Measurements from ENCODE around the gene LSM14A. TPM values are rescaled to one million over a fixed set of nuclear protein-coding genes. Genes with fewer than 3 reads are reported as not detected.
A peak's percentile ranks its signal among the peaks of the same experiment; 100 is the strongest.

The LSM14A gene
- total RNA-seq, result 92.8 TPM
- long read RNA-seq, transcript LSM14A-201 (11 exons, 3,424 nt), result minor isoform, 53 of 174 reads
- long read RNA-seq, transcript LSM14A-203 (10 exons, 3,596 nt), result major isoform, 89 of 174 reads
- long read RNA-seq, partial matches to known transcripts, result 8 of 174 reads
- long read RNA-seq, other reads (novel, unspliced or antisense), result 24 of 174 reads

DNA sequence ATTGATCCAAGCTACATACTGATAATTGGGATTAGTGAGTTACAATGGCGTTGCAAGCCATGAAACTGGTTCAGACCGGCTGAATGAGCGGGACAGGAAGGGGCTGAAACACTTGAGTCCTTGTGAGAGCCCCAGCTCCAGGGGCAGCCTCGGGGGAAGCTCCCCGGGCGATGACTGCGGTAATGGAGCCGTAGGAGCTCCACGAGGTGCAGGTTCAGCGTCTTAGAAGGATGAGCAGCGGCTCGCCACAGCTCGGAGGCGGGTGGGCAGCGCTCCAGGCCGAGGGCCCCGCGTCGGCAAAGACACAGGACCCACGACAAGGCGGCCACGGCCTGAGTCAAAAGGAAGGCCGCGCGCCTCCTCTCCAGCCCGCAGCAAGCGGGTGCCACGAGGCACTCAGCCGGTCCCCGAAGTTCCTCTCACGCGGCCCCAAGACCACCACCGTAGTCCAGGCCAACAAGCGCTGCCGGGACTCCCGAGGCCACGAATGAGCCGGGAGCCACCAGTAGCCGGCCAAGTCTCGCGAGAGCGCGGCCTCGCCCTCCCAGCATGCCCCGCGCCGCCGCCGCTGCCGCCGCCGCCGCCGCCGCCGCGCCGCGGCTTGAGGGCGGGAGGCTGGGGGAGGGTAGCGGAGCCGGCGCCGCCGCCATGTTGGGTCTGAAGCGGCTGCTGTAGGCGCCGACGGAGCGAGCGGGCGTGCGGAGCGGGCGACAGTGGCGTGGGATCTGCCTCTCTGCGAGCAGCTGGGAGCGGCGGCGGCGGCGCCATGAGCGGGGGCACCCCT is at the start of gene LSM14A:
Gene LSM14A (plus strand): TSS at position 628 of the 784 bp plus-strand sequence. CDS start 139 bp downstream, at position 767.
- intact Hi-C loops (cut with DNase I), result no loop called here
- peak within 1 kb of the TSS; percentile 98 for H3K27ac ChIP-seq
- H3K27me3 ChIP-seq, result no peaks in the 10 kb centered on the region
- peak; percentile 96 for DNase-seq
- TF ChIP-seq, protein P1, sequence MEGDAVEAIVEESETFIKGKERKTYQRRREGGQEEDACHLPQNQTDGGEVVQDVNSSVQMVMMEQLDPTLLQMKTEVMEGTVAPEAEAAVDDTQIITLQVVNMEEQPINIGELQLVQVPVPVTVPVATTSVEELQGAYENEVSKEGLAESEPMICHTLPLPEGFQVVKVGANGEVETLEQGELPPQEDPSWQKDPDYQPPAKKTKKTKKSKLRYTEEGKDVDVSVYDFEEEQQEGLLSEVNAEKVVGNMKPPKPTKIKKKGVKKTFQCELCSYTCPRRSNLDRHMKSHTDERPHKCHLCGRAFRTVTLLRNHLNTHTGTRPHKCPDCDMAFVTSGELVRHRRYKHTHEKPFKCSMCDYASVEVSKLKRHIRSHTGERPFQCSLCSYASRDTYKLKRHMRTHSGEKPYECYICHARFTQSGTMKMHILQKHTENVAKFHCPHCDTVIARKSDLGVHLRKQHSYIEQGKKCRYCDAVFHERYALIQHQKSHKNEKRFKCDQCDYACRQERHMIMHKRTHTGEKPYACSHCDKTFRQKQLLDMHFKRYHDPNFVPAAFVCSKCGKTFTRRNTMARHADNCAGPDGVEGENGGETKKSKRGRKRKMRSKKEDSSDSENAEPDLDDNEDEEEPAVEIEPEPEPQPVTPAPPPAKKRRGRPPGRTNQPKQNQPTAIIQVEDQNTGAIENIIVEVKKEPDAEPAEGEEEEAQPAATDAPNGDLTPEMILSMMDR (IDR thresholded peaks at IDR 0.05), result no peak
- peak within 1 kb of the TSS; percentile 84 for H3K4me3 ChIP-seq
- peaks cover 41% of the 10 kb centered on the region for H3K4me1 ChIP-seq
- H3K36me3 ChIP-seq, result no peaks in the 10 kb centered on the region
- ATAC-seq, result peak; percentile 96
- no peaks in the 10 kb centered on the region for H3K9me3 ChIP-seq

DNA sequence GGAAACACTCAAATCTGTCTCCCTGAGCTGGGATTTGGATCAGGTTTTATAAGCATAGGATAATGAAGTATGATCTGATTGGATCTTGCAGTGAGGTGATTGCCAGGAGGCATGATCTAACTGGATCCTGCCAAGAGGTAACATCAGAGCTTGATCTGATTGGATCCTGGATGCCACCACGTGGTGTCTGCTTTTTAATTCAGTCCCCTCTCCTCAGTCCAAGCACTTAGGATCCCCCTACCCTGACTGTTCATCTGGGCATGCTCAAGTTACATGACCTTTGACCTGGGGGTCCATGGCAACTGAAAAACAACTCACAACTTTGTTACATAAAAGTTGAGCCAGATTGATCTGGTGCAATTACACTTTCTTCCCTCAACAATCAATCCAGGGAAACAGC is 47.5 kb upstream of the LSM14A start:
- H3K9me3 ChIP-seq, result no peaks in the 10 kb centered on the region
- H3K4me1 ChIP-seq, result no peaks in the 10 kb centered on the region
- H3K27me3 ChIP-seq, result no peaks in the 10 kb centered on the region
- H3K27ac ChIP-seq, result no peak overlapping the region
- H3K36me3 ChIP-seq, result no peaks in the 10 kb centered on the region
- DNase-seq (no peak), ATAC-seq (no peak)
- TF ChIP-seq, protein P1 (IDR thresholded peaks at IDR 0.05), result no peak
- intact Hi-C loops (cut with DNase I), result no loop called here
- H3K4me3 ChIP-seq, result no peak overlapping the region

DNA sequence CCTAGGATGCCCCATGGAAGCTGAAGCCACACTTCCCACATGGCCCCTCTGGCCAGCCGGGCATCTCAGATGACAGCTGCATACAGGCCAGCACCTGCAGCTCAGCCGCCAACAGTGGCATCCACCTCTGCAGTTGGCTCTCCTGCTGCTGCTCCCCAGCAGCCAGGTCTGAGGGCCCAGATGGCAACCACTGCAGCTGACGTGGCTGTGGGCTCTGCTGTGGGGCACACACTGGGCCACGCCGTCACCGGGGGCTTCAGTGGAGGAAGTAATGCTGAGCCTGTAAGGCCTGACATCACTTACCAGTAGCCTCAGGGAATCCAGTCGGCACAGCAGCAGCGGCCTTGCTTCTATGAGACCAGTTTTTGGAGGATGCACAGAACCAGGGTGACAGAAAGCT is 45.3 kb upstream of the LSM14A start:
- no peaks in the 10 kb centered on the region for H3K36me3 ChIP-seq
- no peak for ATAC-seq
- intact Hi-C loops (cut with DNase I), result no loop called here
- H3K9me3 ChIP-seq, result no peaks in the 10 kb centered on the region
- H3K4me1 ChIP-seq, result no peaks in the 10 kb centered on the region
- TF ChIP-seq, protein P1 (IDR thresholded peaks at IDR 0.05), result no peak
- H3K4me3 ChIP-seq, result no peak overlapping the region
- no peaks in the 10 kb centered on the region for H3K27me3 ChIP-seq
- no peak for DNase-seq
- no peak overlapping the region for H3K27ac ChIP-seq

DNA sequence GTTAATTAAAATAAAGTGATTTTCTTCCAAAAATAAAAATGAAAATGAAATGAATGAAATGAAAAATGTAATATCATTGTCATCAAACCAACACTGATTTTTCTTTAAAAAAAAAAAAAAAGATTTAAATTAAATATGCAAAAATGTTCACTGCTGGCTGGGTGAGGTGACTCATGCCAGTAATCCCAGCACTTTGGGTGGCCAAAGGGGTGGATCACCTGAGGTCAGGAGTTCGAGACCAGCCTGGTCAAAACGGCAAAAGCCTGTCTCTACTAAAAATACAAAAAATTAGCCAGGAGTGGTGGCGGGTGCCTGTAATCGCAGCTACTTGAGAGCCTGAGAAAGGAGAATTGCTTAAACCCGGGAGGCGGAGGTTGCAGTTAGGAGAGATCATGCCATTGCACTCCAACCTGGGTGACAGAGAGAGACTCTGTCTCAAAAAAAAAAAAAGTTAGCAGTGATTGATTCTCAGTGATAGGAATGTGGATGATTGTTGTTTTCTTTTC is 44.6 kb upstream of the LSM14A start:
- intact Hi-C loops (cut with DNase I), result no loop called here
- H3K36me3 ChIP-seq, result no peaks in the 10 kb centered on the region
- ATAC-seq (no peak), DNase-seq (no peak)
- TF ChIP-seq, protein P1 (IDR thresholded peaks at IDR 0.05), result no peak
- H3K9me3 ChIP-seq, result no peaks in the 10 kb centered on the region
- H3K27me3 ChIP-seq, result no peaks in the 10 kb centered on the region
- no peaks in the 10 kb centered on the region for H3K4me1 ChIP-seq
- H3K4me3 ChIP-seq, result no peak overlapping the region
- H3K27ac ChIP-seq, result no peak overlapping the region

DNA sequence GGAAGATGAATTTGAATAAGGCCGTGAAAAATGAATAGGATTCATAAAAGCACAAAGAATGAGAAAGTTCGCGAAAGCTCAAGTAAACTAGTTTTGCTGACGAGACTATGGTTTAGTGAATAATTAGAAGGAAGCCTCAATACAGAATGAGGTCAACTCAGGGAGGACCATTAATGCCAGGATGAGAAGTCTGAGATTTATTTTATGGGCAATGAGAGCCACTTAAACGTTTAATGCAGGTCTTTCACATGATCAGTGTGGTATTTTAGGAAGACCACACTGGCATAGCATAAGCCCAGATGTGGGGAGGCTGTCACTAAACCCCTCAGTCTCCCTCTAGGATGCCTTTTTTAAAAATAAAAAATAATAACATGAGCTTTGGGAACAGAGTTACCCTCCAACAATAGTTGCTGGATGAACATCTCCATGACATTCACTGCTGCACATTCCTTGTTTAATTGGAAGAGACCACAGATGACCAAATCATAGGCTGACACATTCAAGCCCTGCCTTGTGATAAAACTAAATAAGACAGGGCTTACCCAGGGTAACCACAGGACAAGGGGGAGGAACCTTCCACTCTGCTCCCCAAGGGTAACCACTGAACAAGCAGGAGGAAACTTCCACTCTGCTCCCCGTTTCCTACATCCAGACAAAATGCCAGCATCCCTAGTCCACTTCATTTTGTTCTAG is 43.6 kb upstream of the LSM14A start:
- H3K9me3 ChIP-seq, result no peaks in the 10 kb centered on the region

More for the DNA sequence above, 43.6 kb upstream of the LSM14A start:
- intact Hi-C loops (cut with DNase I), result no loop called here
- no peak overlapping the region for H3K4me3 ChIP-seq
- no peaks in the 10 kb centered on the region for H3K4me1 ChIP-seq
- DNase-seq (no peak), ATAC-seq (no peak)
- no peaks in the 10 kb centered on the region for H3K27me3 ChIP-seq
- TF ChIP-seq, protein P1 (IDR thresholded peaks at IDR 0.05), result no peak
- H3K36me3 ChIP-seq, result no peaks in the 10 kb centered on the region
- H3K27ac ChIP-seq, result no peak overlapping the region

Measured in upper lobe of right lung (tissue), 1 donor.